HepG2 (cell line): ENCODE results near the gene C19orf38. TPM values are rescaled to one million over a fixed set of nuclear protein-coding genes. Genes with fewer than 3 reads are reported as not detected.

ENCODE experiments used
- ATAC-seq: fragments of 200-7000 bp; cut with Tn5 transposase; 3 replicates; pipeline ENCODE4 v1.9.1; 2020; ENCODE audit warnings: mild to moderate bottlenecking, moderate library complexity
- BruUV-seq: library from RNA; stranded (reverse); fragments of 400-500 nt; replicated peaks from 2 replicates; lab custom pipeline; 2021; lab: Mats Ljungman, UMichigan
- CTCF ChIA-PET: fragments of 300-600 bp; formaldehyde crosslinking; extraction: SDS; loops from one replicate; lab custom pipeline; 2021; ENCODE audit warnings: low total read pairs, inconsistent platforms, low intra/inter-chr PET ratio; lab: Yijun Ruan, JAX
- POLR2A ChIA-PET: fragments of 350-600 bp; sonication (Branson Sonifier 250); formaldehyde crosslinking; loops from one replicate; lab custom pipeline; 2020; ENCODE audit warnings: antibody characterized with exemption, inconsistent platforms; lab: Yijun Ruan, JAX
- DNase-seq: peaks from one replicate; pipeline ENCODE4 v3.0.0-alpha.2; 2015; ENCODE audit warnings: low spot score
- FAIRE-seq: peaks from 3 replicates; lab custom pipeline; 2011; peaks lifted over from hg19 to GRCh38; lab: Jason Lieb, UNC
- H2AFZ ChIP-seq: one replicate; pipeline ENCODE4 v1.6.1; 2011; ENCODE audit warnings: low read length, inconsistent platforms
- H3K27ac ChIP-seq: fragments of 300-600 bp; 3 replicates; pipeline ENCODE4 v1.8.0; 2011; ENCODE audit warnings: mixed run types, mild to moderate bottlenecking, mixed read lengths, low read length, inconsistent platforms; ENCODE audit not compliant: insufficient read depth; ENCODE audit errors: extremely low read length
- H3K27me3 ChIP-seq, 2 experiments: fragments of 200-600 bp in 1 of 2; 2 replicates in 1 of 2; 3 replicates in 1 of 2; pipeline versions ENCODE4 v1.6.0 to v1.8.0; 2011; ENCODE audit warnings: low read length in 2 of 2, mild to moderate bottlenecking in 2 of 2, moderate library complexity in 2 of 2, inconsistent platforms in 1 of 2; ENCODE audit not compliant: insufficient read depth in 2 of 2, control insufficient read depth in 1 of 2
- H3K36me3 ChIP-seq, 2 experiments: fragments of 200-600 bp in 1 of 2; replicated peaks in 1 of 2; 2 replicates in 1 of 2; 3 replicates in 1 of 2; pipeline versions ENCODE4 v1.5.1 to v1.8.0; 2011; ENCODE audit warnings: low read length in 2 of 2, inconsistent platforms in 1 of 2; ENCODE audit not compliant: insufficient read depth in 2 of 2, control insufficient read depth in 1 of 2
- H3K4me1 ChIP-seq: 2 replicates; pipeline ENCODE4 v1.5.1; 2012; ENCODE audit warnings: low read length, inconsistent platforms; ENCODE audit not compliant: insufficient read depth
- H3K4me2 ChIP-seq: 2 replicates; pipeline ENCODE4 v1.6.0; 2011; ENCODE audit warnings: low read depth, low read length, inconsistent platforms
- H3K4me3 ChIP-seq, 3 experiments: fragments of 200-600 bp in 1 of 3; sonication (generic), shearing (Covaris generic) in 1 of 3; replicated peaks in 1 of 3; 2 replicates each; pipeline ENCODE4 v1.5.1; 2011 to 2016; ENCODE audit warnings: low read length in 3 of 3, inconsistent platforms in 2 of 3, low read depth in 2 of 3, mild to moderate bottlenecking in 2 of 3, control low read depth in 1 of 3, mixed read lengths in 1 of 3; ENCODE audit not compliant: insufficient read depth in 1 of 3
- H3K79me2 ChIP-seq: one replicate; pipeline ENCODE4 v1.6.1; 2011; ENCODE audit warnings: low read length, inconsistent platforms; ENCODE audit not compliant: insufficient read depth
- H3K9ac ChIP-seq: 2 replicates; pipeline ENCODE4 v1.6.0; 2011; ENCODE audit warnings: mild to moderate bottlenecking, low read depth, low read length, inconsistent platforms; ENCODE audit not compliant: insufficient read depth
- H3K9me3 ChIP-seq: 2 replicates; pipeline ENCODE4 v1.5.1; 2012; ENCODE audit warnings: mild to moderate bottlenecking, low read length
- H4K20me1 ChIP-seq: 2 replicates; pipeline ENCODE4 v1.6.0; 2011; ENCODE audit warnings: inconsistent platforms, mild to moderate bottlenecking, low read length, moderate library complexity; ENCODE audit not compliant: insufficient read depth
- CTCF ChIP-seq: sonication (generic); formaldehyde crosslinking; IDR thresholded peaks from 2 replicates; pipeline ENCODE4 v1.5.0; 2020; ENCODE audit warnings: mild to moderate bottlenecking, missing genetic modification reagents, moderate library complexity
- FOXO1 ChIP-seq: sonication (generic); formaldehyde crosslinking; IDR thresholded peaks from 2 replicates; pipeline ENCODE4 v1.4.0; 2020; ENCODE audit warnings: missing genetic modification reagents
- HIC2 ChIP-seq: sonication (generic); formaldehyde crosslinking; IDR thresholded peaks from 2 replicates; pipeline ENCODE4 v1.9.0; 2022; ENCODE audit warnings: low read depth, missing genetic modification reagents
- HNRNPL ChIP-seq: fragments of 200-400 bp; formaldehyde crosslinking; IDR thresholded peaks from 2 replicates; pipeline ENCODE4 v1.6.1; 2017; ENCODE audit warnings: mild to moderate bottlenecking, low read depth, low read length
- NFYB ChIP-seq: sonication (generic); formaldehyde crosslinking; IDR thresholded peaks from 2 replicates; pipeline ENCODE4 v1.4.0; 2020; ENCODE audit warnings: missing genetic modification reagents
- NFYC ChIP-seq: IDR thresholded peaks from 2 replicates; pipeline ENCODE4 v1.6.1; 2016; ENCODE audit warnings: missing genetic modification reagents, missing compliant biosample characterization
- WGBS: methylation state at CpG from one replicate; pipeline ENCODE4 v1.1.6; 2017; ENCODE audit warnings: low lambda C conversion rate; 5-methylcytosine and 5-hydroxymethylcytosine counted together
- in situ Hi-C: cut with HindIII; loops from 2 replicates; pipeline ENCODE4 v1.10.0; 2017; ENCODE audit warnings: low pct_unique_long_range_greater_than_20kb; ENCODE audit not compliant: extremely low pct_ligation_motif_present
- intact Hi-C: fragments of 100-400 bp; cut with micrococcal nuclease; formaldehyde crosslinking; loops from one replicate; pipeline ENCODE4 v1.10.0; 2022; ENCODE audit not compliant: unreplicated experiment
- polyA plus RNA-seq, 8 experiments: library from polyadenylated mRNA; depleted of rRNA in 3 of 8; stranded (reverse) in 7 of 8; unstranded in 1 of 8; fragments of >200 nt; fragmentation: Illumina TruSeq in 4 of 8; extraction: Trizol in 4 of 8; gene quantifications; 2 replicates each; pipeline versions ENCODE4 v1.2.1 to v1.2.3, GENCODE V29; 2011 to 2016; ENCODE audit warnings: low read depth in 4 of 8, missing spikeins in 1 of 8, mixed read lengths in 1 of 8; ENCODE audit not compliant: insufficient read depth in 1 of 8
- total RNA-seq, 5 experiments: library from RNA; depleted of rRNA; stranded (reverse); fragments of >200 nt; fragmentation: Illumina TruSeq; extraction: Trizol; gene quantifications; 2 replicates each; pipeline ENCODE4 v1.2.3, GENCODE V29; 2016; ENCODE audit warnings: low read depth in 1 of 5

Gene C19orf38
- total and polyA plus RNA-seq, 2 of the 13 experiments (the other 11 are each of a cell fraction or from before 2014, with no cell fraction given) = 0.11 TPM; not detected in 1

GRCh38 chr19:10855879-10856522 lies 7.8 kb downstream of the C19orf38 start:
- no peaks in the 10 kb centered on the region for H3K9me3 ChIP-seq
- no TSS peak for BruUV-seq
- intact Hi-C loops (no loop called here), in situ Hi-C loops (no loop called here)
- no peak overlapping the region for H3K9ac ChIP-seq
- H3K4me1 ChIP-seq = peaks cover 36% of the 10 kb centered on the region
- FAIRE-seq (no peak), DNase-seq (no peak), ATAC-seq (peak; percentile 41)
- no peaks in the 10 kb centered on the region for H3K79me2 ChIP-seq
- H3K4me3 ChIP-seq = no peak overlapping the region
- peak; percentile 51 for TF ChIP-seq NFYC (CRISPR knock-in tag)
- TF ChIP-seq CTCF (CRISPR knock-in tag) = peak; percentile 33
- TF ChIP-seq FOXO1 (CRISPR knock-in tag) = no peak
- TF ChIP-seq NFYB = peak; percentile 55
- TF ChIP-seq HIC2 (CRISPR knock-in tag) = peak; percentile 52; the same call in 1 of the 2 replicates
- peak; percentile 79 for TF ChIP-seq HNRNPL
- ChIA-PET CTCF (no interaction called here), POLR2A (no interaction called here)
- no peaks in the 10 kb centered on the region for H4K20me1 ChIP-seq
- 51% methylated on average over 5 of the region's 5 CpGs for WGBS
- no peak overlapping the region for H3K27ac ChIP-seq
- H3K27me3 ChIP-seq = no peaks in the 10 kb centered on the region
- no peaks in the 10 kb centered on the region for H3K36me3 ChIP-seq
- no peak overlapping the region for H2AFZ ChIP-seq
- H3K4me2 ChIP-seq = no peak overlapping the region
